ENCODE data around the gene MACROD1. TPM values are rescaled to one million over a fixed set of nuclear protein-coding genes. Genes with fewer than 3 reads are reported as not detected.

The MACROD1 gene
- total and polyA plus RNA-seq, 10 of the 15 experiments (the other 5 are each of a cell fraction or from before 2014, with no cell fraction given) = 1.2 to 22.7 (median 11.3) TPM; not detected in 1

DNA sequence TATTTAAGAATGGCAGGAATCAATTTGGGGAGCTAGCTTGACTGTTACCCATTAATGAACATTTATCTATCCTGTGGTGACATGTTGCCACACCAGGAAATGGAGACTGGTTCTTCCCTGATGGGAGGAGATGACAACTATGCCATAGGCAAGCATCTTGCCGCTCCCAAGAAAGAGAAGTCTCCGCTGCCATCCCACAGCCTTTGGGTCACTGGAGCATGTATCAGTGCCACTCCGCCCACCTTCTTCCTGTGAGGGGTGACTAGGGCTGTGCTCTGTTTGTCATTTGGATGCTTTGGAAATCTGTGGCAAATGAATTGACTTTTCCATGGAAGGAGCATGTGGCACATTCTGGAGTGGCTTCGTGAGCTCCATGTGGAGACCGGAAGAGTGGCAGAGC, 26.5 kb upstream of the MACROD1 start:
- in situ Hi-C loops (cut with MboI) = no loop called here

More for the DNA sequence above, 26.5 kb upstream of the MACROD1 start:
- intact Hi-C loops (cut with micrococcal nuclease; ENCODE audit: unreplicated experiment) = no loop called here
- no peaks in the 10 kb centered on the region for H4K20me1 ChIP-seq (ENCODE audit: control insufficient read depth, insufficient read depth)
- ChIA-PET CTCF (interaction anchor here (0.7 kb wide), 1 partner anchor 112 kb away, joined by 3 read pairs; no protein-coding TSS in a partner anchor), POLR2A (no interaction called here), RAD21 (ENCODE audit: unreplicated experiment) (interaction anchor here (0.9 kb wide), 1 partner anchor 12 kb away, joined by 5 read pairs; no protein-coding TSS in a partner anchor), SMC1A (ENCODE audit: uncharacterized antibody, unreplicated experiment) (no interaction called here)
- no TSS peak for BruUV-seq (replicated peaks)
- H3K27ac ChIP-seq (ENCODE audit: control insufficient read depth, insufficient read depth) = no peak overlapping the region
- ATAC-seq (no peak), FAIRE-seq (no peak), DNase-seq (ENCODE audit: low read depth, low spot score) (no peak)
- H3K27me3 ChIP-seq (replicated peaks in 1 of 2; ENCODE audit: control insufficient read depth in 2 of 2, insufficient read depth in 2 of 2, low read length in 1 of 2) = no peaks in the 10 kb centered on the region
- H3K4me2 ChIP-seq (ENCODE audit: control insufficient read depth, insufficient read depth) = no peak overlapping the region
- H3K9ac ChIP-seq (ENCODE audit: control insufficient read depth, insufficient read depth, low read length) = no peak overlapping the region
- H3K4me1 ChIP-seq (ENCODE audit: control insufficient read depth, insufficient read depth, low read length) = peaks cover 4% of the 10 kb centered on the region; the same call in 1 of the 2 replicates
- no peak overlapping the region for H3K4me3 ChIP-seq
- 91% methylated on average over 5 of the region's 5 CpGs for WGBS (ENCODE audit: insufficient coverage, insufficient replicate concordance, low lambda C conversion rate, missing lambda C conversion rate)
- no peak overlapping the region for H2AFZ ChIP-seq (ENCODE audit: control insufficient read depth, low read depth, low read length)
- no peaks in the 10 kb centered on the region for H3K9me3 ChIP-seq (replicated peaks; ENCODE audit: control insufficient read depth, insufficient read depth, low read length)
- peaks cover 29 to 32% of the 10 kb centered on the region in 2 experiments for H3K36me3 ChIP-seq (ENCODE audit: control insufficient read depth in 2 of 2, insufficient read depth in 2 of 2, low read length in 1 of 2)
- H3K79me2 ChIP-seq (ENCODE audit: control insufficient read depth, insufficient read depth, low read length) = peaks cover 32% of the 10 kb centered on the region
- TF ChIP-seq SKIL (IDR thresholded peaks at IDR 0.05; ENCODE audit: low read depth, poor library complexity, severe bottlenecking) = no peak
- TF ChIP-seq, protein P1, sequence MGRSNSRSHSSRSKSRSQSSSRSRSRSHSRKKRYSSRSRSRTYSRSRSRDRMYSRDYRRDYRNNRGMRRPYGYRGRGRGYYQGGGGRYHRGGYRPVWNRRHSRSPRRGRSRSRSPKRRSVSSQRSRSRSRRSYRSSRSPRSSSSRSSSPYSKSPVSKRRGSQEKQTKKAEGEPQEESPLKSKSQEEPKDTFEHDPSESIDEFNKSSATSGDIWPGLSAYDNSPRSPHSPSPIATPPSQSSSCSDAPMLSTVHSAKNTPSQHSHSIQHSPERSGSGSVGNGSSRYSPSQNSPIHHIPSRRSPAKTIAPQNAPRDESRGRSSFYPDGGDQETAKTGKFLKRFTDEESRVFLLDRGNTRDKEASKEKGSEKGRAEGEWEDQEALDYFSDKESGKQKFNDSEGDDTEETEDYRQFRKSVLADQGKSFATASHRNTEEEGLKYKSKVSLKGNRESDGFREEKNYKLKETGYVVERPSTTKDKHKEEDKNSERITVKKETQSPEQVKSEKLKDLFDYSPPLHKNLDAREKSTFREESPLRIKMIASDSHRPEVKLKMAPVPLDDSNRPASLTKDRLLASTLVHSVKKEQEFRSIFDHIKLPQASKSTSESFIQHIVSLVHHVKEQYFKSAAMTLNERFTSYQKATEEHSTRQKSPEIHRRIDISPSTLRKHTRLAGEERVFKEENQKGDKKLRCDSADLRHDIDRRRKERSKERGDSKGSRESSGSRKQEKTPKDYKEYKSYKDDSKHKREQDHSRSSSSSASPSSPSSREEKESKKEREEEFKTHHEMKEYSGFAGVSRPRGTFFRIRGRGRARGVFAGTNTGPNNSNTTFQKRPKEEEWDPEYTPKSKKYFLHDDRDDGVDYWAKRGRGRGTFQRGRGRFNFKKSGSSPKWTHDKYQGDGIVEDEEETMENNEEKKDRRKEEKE (IDR thresholded peaks at IDR 0.05) = no peak

All from GM12878 (cell line).